Activated CD8-positive, alpha-beta memory T cell treated with anti-CD3 and anti-CD28 coated beads for 24 hours (primary cell): ENCODE data around the gene CTCFL.

Experiments
- DNase-seq: peaks from one replicate; pipeline ENCODE4 v3.0.0-alpha.2; 2020

The CTCFL gene

GRCh38 chr20:57560554-57561355, 35.8 kb upstream of the CTCFL start, which contains the start of gene PCK1:
Gene PCK1 (plus strand): TSS chr20:57561110. CDS start chr20:57561412, 302 bp downstream.
- DNase-seq: no peak

GRCh38 chr20:57559658-57560553, 35.0 kb upstream of the CTCFL start:
- DNase-seq: no peak

- DNase-seq: no peak
Observed at GRCh38 chr20:57559289-57559634, 34.3 kb upstream of the CTCFL start.

- no peak for DNase-seq
Observed at GRCh38 chr20:57558614-57559288, 33.8 kb upstream of the CTCFL start.

- DNase-seq: no peak
Observed at GRCh38 chr20:57557926-57558613, 33.1 kb upstream of the CTCFL start.

- DNase-seq: no peak
Observed at GRCh38 chr20:57556980-57557274, 32.0 kb upstream of the CTCFL start.

- no peak for DNase-seq
Observed at GRCh38 chr20:57555457-57556184, 30.7 kb upstream of the CTCFL start.

- DNase-seq: no peak
Observed at GRCh38 chr20:57553376-57554018, 28.6 kb upstream of the CTCFL start.

GRCh38 chr20:57552471-57552870, 27.5 kb upstream of the CTCFL start:
- no peak for DNase-seq

GRCh38 chr20:57548177-57549058, 23.5 kb upstream of the CTCFL start:
- DNase-seq: no peak

- no peak for DNase-seq
Observed at GRCh38 chr20:57546956-57547649, 22.2 kb upstream of the CTCFL start.

- DNase-seq: no peak
Observed at GRCh38 chr20:57545927-57546662, 21.2 kb upstream of the CTCFL start.

- no peak for DNase-seq
Observed at GRCh38 chr20:57544838-57545564, 20.1 kb upstream of the CTCFL start.

GRCh38 chr20:57543754-57544153, 18.8 kb upstream of the CTCFL start:
- DNase-seq: no peak

- no peak for DNase-seq
Observed at GRCh38 chr20:57540890-57541580, 16.1 kb upstream of the CTCFL start.

GRCh38 chr20:57539889-57540288, 14.9 kb upstream of the CTCFL start:
- no peak for DNase-seq

GRCh38 chr20:57537822-57538221, 12.9 kb upstream of the CTCFL start:
- no peak for DNase-seq
